A549 (cell line): ENCODE data around the gene ANKRD24. TPM values are rescaled to one million over a fixed set of nuclear protein-coding genes. Genes with fewer than 3 reads are reported as not detected.

Experiments used
- ATAC-seq, 2 experiments: fragments of 200-7000 bp in 1 of 2; fragments of >200 bp in 1 of 2; cut with Nextera tagmentation in 1 of 2; cut with Tn5 transposase in 1 of 2; 3 replicates each; pipeline versions ENCODE4 v1.8.0 to v1.9.1; 2018 to 2020; ENCODE audit warnings: mild to moderate bottlenecking in 1 of 2, moderate library complexity in 1 of 2
- CTCF ChIA-PET: fragments of 300-600 bp; sonication (Branson Sonifier 250); formaldehyde crosslinking; extraction: SDS; loops from one replicate; lab custom pipeline; 2021; ENCODE audit warnings: antibody characterized with exemption, inconsistent platforms; lab: Yijun Ruan, JAX
- POLR2A ChIA-PET: fragments of 350-600 bp; formaldehyde crosslinking; extraction: SDS; loops from one replicate; lab custom pipeline; 2021; ENCODE audit warnings: antibody characterized with exemption, inconsistent platforms; lab: Yijun Ruan, JAX
- DNase-seq, 2 experiments: peaks; one replicate each; pipeline versions ENCODE4 v3.0.0 to v3.0.0-alpha.2; 2011 to 2016; ENCODE audit warnings: low read depth in 1 of 2, low spot score in 1 of 2
- FAIRE-seq: peaks from 2 replicates; lab custom pipeline; 2011; peaks lifted over from hg19 to GRCh38; lab: Jason Lieb, UNC
- H3K27ac ChIP-seq, 2 experiments: fragments of >200 bp; sonication (Bioruptor Twin); formaldehyde crosslinking; 3 replicates each; pipeline ENCODE4 v1.5.1; 2016 to 2017
- H3K4me1 ChIP-seq: fragments of >200 bp; sonication (Bioruptor Twin); formaldehyde crosslinking; 3 replicates; pipeline ENCODE4 v1.6.1; 2016
- H3K4me2 ChIP-seq: fragments of >200 bp; sonication (Bioruptor Twin); formaldehyde crosslinking; 3 replicates; pipeline ENCODE4 v1.6.1; 2016
- H3K4me3 ChIP-seq: fragments of >200 bp; sonication (Bioruptor Twin); formaldehyde crosslinking; 3 replicates; pipeline ENCODE4 v1.5.1; 2016
- H3K9me3 ChIP-seq: fragments of >200 bp; sonication (Bioruptor Twin); formaldehyde crosslinking; 3 replicates; pipeline ENCODE4 v1.6.1; 2016
- BHLHE40 ChIP-seq: IDR thresholded peaks from 2 replicates; pipeline ENCODE4 v1.6.1; 2012; ENCODE audit warnings: low read depth, low read length, inconsistent platforms
- CHD4 ChIP-seq: fragments of 200-600 bp; sonication (generic); IDR thresholded peaks from 2 replicates; pipeline ENCODE4 v1.6.1; 2016; ENCODE audit warnings: antibody characterized with exemption, mild to moderate bottlenecking, borderline replicate concordance
- FOSL2 ChIP-seq, 2 experiments: fragments of 450-650 bp in 1 of 2; fragments of >200 bp in 1 of 2; sonication (Bioruptor Twin) in 1 of 2; formaldehyde crosslinking; IDR thresholded peaks; 2 replicates each; pipeline versions ENCODE4 v1.5.0 to v1.6.1; 2016 to 2020; ENCODE audit warnings: mild to moderate bottlenecking in 1 of 2, moderate library complexity in 1 of 2
- HOXB5 ChIP-seq: fragments of 250-450 bp; sonication (Bioruptor Pico); IDR thresholded peaks from 2 replicates; pipeline ENCODE4 v1.5.0; 2020; ENCODE audit warnings: mild to moderate bottlenecking, moderate library complexity
- MAZ ChIP-seq: fragments of 150-350 bp; IDR thresholded peaks from 2 replicates; pipeline ENCODE4 v1.6.1; 2014; ENCODE audit warnings: antibody characterized with exemption, low read depth, low read length, borderline replicate concordance
- NR3C1 ChIP-seq: fragments of >200 bp; sonication (Bioruptor Twin); formaldehyde crosslinking; IDR thresholded peaks from 3 replicates; pipeline ENCODE4 v1.6.1; 2017
- POLR2AphosphoS2 ChIP-seq: conservative IDR thresholded peaks from 2 replicates; pipeline ENCODE4 v1.6.1; 2012; ENCODE audit warnings: low read length, improper control_type of control experiment, inconsistent platforms
- RARB ChIP-seq: fragments of 250-450 bp; sonication (Bioruptor Pico); IDR thresholded peaks from 2 replicates; pipeline ENCODE4 v1.8.0; 2021; ENCODE audit warnings: mild to moderate bottlenecking, moderate library complexity
- TFCP2L1 ChIP-seq: fragments of 250-450 bp; sonication (Bioruptor Pico); IDR thresholded peaks from 2 replicates; pipeline ENCODE4 v1.5.0; 2021; ENCODE audit warnings: mild to moderate bottlenecking
- ZC3H11A ChIP-seq: fragments of 450-650 bp; IDR thresholded peaks from 2 replicates; pipeline ENCODE4 v1.6.1; 2014; ENCODE audit warnings: antibody characterized with exemption, mild to moderate bottlenecking
- ZFP36 ChIP-seq: fragments of 450-650 bp; IDR thresholded peaks from 2 replicates; pipeline ENCODE4 v1.6.1; 2014; ENCODE audit warnings: borderline replicate concordance; ENCODE audit not compliant: partially characterized antibody
- WGBS: methylation state at CpG from one replicate; pipeline ENCODE4 v1.1.6; 2017; ENCODE audit errors: missing lambda C conversion rate; 5-methylcytosine and 5-hydroxymethylcytosine counted together
- polyA plus RNA-seq, 4 experiments: library from polyadenylated mRNA; depleted of rRNA in 3 of 4; stranded (reverse); fragments of >200 nt; fragmentation: RNase III in 1 of 4; extraction: RNeasy Plus Mini Kit Qiagen cat#74134 plus additional on column Dnase treatment in 1 of 4; gene quantifications; 2 replicates in 3 of 4; 3 replicates in 1 of 4; pipeline ENCODE4 v1.2.3, GENCODE V29; 2011 to 2017
- TF ChIP-seq, protein P1 (sequence below): fragments of >200 bp; sonication (Bioruptor Twin); formaldehyde crosslinking; IDR thresholded peaks from 3 replicates; pipeline ENCODE4 v1.5.1; 2016
- TF ChIP-seq, protein P2 (sequence below): IDR thresholded peaks from 2 replicates; pipeline ENCODE4 v1.6.1; 2012

The ANKRD24 gene
- polyA plus RNA-seq, 2 of the 4 experiments (the other 2 are of a cell fraction) = 0.28 to 0.36 TPM

DNA sequence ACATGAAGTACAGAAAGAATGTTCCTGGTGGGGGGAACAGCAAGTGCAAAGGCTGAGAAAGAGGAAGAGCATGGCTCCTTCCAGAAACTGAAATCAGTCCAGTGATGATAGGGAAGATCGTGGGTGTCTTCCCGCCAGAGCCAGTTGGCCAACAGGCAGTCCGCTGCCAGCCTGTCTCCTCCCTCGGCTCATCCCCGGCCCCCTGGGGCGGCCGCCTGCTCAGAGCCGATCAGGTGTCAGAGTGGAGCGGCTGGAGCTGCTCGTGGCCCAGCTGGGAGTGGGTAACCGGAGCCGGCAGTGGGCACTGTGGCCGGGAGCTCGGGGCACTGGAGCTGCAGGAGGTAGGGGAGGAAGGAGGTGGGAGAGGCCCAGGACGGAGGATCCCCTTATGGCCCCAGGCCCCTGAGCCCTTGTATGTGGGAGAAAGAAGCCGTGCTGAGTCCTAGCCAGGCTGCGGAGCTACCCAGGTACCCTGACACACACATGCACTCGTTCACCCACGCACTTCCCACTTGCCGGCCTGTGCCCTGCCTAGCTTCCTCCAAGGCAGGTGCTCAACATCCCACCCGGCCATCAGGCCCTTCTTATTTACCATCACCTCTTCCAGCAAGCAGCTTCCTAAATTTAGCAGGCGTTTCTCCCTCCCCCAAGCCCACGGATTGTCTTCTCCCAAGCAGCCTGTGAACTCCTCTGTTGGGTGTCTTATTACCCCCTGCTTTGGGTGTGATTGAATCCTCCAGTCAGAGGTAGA lies 1.7 kb downstream of the ANKRD24 start:
- no peak overlapping the region for H3K4me2 ChIP-seq
- H3K4me3 ChIP-seq = no peak overlapping the region
- H3K27ac ChIP-seq = no peak overlapping the region
- FAIRE-seq (no peak), ATAC-seq (no peak), DNase-seq (no peak)
- peaks cover 11% of the 10 kb centered on the region; the same call in 2 of the 3 replicates for H3K4me1 ChIP-seq
- WGBS = 49% methylated on average over 20 of the region's 23 CpGs
- POLR2A ChIA-PET = no interaction called here
- H3K9me3 ChIP-seq = no peaks in the 10 kb centered on the region
- no peak for TF ChIP-seq ZC3H11A
- TF ChIP-seq, protein P1, sequence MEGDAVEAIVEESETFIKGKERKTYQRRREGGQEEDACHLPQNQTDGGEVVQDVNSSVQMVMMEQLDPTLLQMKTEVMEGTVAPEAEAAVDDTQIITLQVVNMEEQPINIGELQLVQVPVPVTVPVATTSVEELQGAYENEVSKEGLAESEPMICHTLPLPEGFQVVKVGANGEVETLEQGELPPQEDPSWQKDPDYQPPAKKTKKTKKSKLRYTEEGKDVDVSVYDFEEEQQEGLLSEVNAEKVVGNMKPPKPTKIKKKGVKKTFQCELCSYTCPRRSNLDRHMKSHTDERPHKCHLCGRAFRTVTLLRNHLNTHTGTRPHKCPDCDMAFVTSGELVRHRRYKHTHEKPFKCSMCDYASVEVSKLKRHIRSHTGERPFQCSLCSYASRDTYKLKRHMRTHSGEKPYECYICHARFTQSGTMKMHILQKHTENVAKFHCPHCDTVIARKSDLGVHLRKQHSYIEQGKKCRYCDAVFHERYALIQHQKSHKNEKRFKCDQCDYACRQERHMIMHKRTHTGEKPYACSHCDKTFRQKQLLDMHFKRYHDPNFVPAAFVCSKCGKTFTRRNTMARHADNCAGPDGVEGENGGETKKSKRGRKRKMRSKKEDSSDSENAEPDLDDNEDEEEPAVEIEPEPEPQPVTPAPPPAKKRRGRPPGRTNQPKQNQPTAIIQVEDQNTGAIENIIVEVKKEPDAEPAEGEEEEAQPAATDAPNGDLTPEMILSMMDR = no peak
- TF ChIP-seq POLR2AphosphoS2 = no peak
- TF ChIP-seq NR3C1 = no peak
- no peak for TF ChIP-seq ZFP36
- TF ChIP-seq BHLHE40 = no peak
- no peak for TF ChIP-seq HOXB5 (CRISPR knock-in tag)
- CTCF ChIA-PET = interaction anchor here (0.6 to 1.3 kb wide), 3 partner anchors 24 to 79 kb away, joined by 3 read pairs; no protein-coding TSS in a partner anchor

DNA sequence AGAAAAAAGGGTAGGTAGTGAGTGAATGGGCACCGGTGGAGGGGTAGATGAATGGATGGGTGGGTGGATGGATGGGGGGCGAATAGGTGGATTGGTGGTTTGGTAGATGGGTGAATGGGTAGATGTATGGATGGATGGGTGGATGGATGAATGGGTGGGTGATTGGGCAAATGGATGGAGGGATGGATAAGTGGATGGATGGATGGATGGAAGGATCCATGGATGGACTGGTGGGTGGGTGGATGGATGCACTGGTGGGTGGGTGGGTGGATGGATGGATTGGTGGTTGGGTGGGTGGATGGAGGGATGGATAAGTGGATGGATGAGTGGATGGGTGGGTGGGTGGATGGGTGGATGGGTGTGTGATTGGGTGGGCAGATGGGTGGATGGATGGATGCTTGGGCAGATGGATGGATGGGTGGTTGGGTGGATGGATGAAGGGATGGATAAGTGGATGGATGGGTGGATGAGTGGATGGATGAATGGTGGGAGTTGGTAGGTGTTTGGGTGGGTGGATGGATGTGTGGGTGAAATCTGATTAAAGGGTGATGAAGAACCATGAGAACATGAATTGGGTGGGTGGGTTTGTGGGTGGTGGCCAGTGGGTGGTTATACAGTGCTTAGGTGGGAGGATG lies 2.3 kb downstream of the ANKRD24 start:
- H3K9me3 ChIP-seq = no peaks in the 10 kb centered on the region
- 75% methylated on average over 2 of the region's 2 CpGs for WGBS
- CTCF ChIA-PET = interaction anchor here (0.7 to 1.3 kb wide), 2 partner anchors 24 to 47 kb away, joined by 3 read pairs; no protein-coding TSS in a partner anchor
- TF ChIP-seq TFCP2L1 (CRISPR knock-in tag) (no peak), POLR2AphosphoS2 (no peak), FOSL2 (IDR thresholded peaks at IDR 0.05) (no peak), FOSL2 (CRISPR knock-in tag; IDR thresholded peaks at IDR 0.05) (no peak)
- H3K27ac ChIP-seq = no peak overlapping the region
- FAIRE-seq (no peak), DNase-seq (no peak), ATAC-seq (no peak)
- peaks cover 11% of the 10 kb centered on the region; the same call in 2 of the 3 replicates for H3K4me1 ChIP-seq
- no peak overlapping the region for H3K4me2 ChIP-seq
- POLR2A ChIA-PET = no interaction called here
- no peak overlapping the region for H3K4me3 ChIP-seq

DNA sequence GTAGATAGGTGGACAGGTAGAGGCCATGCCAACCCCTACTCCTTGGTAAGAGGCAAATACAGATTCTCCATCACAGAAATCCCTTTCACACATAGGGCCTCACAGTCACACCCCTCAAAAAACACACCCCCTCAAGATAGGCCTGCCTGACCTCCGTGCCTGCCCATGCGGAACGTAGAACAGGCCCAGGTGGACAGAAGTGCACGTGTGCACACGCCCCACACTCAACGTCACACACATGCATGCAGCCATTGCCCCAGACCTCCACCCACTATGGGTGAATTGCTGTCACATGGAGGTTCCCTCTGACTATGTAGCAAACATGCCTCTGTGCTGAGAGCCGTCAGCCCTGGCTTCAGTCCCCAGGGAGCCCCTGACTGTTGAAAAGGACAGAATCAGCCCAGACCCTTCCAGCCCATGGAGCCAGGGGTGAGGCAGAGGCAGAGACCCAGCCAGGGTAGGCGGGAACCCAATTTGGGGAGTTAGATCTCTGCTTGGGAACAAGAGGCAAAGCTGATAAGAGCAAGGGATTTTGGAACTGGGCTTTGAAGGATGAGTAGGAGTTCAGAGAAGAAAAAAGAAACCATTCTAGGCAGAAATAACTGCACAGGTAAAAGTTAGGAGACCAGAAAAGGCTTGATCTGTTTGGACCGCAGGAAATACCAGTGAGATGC lies 3.1 kb downstream of the ANKRD24 start:
- POLR2A ChIA-PET = no interaction called here
- 81% methylated on average over 6 of the region's 9 CpGs for WGBS
- no peak for ATAC-seq
- Histone ChIP-seq H3K4me1 (peaks cover 11% of the 10 kb centered on the region; the same call in 2 of the 3 replicates), H3K9me3 (no peaks in the 10 kb centered on the region), H3K4me3 (no peak overlapping the region), H3K4me2 (no peak overlapping the region), H3K27ac (no peak overlapping the region)
- no peak for FAIRE-seq
- CTCF ChIA-PET = interaction anchor here (1.0 to 1.5 kb wide), 3 partner anchors 25 to 46 kb away, joined by 4 to 5 read pairs (median 4); no protein-coding TSS in a partner anchor
- TF ChIP-seq, protein P2, sequence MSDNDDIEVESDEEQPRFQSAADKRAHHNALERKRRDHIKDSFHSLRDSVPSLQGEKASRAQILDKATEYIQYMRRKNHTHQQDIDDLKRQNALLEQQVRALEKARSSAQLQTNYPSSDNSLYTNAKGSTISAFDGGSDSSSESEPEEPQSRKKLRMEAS = no peak
- no peak for TF ChIP-seq MAZ
- no peak for TF ChIP-seq CHD4
- TF ChIP-seq RARB (CRISPR knock-in tag) = no peak
- DNase-seq = no peak
